Prostate gland (tissue), 2 donors: ENCODE data around the gene ZNF157. TPM values are rescaled to one million over a fixed set of nuclear protein-coding genes. Genes with fewer than 3 reads are reported as not detected.

Source experiments
- DNase-seq: peaks from one replicate; pipeline ENCODE4 v3.0.0-alpha.2; 2019; ENCODE audit warnings: low spot score
- H3K27ac ChIP-seq, 2 donors: fragments of 200-600 bp; sonication (generic); 2 replicates each; pipeline ENCODE4 v1.5.1; 2017 to 2019
- H3K27me3 ChIP-seq: fragments of 200-600 bp; sonication (generic); replicated peaks from 2 replicates; pipeline ENCODE4 v1.5.1; 2019; ENCODE audit not compliant: insufficient read depth
- H3K36me3 ChIP-seq, 2 donors: fragments of 200-600 bp; sonication (generic); 1 replicate in 1 of 2; 2 replicates in 1 of 2; pipeline versions ENCODE4 v1.5.1 to v1.8.1; 2017 to 2019
- H3K4me1 ChIP-seq: fragments of 200-600 bp; sonication (generic); replicated peaks from 2 replicates; pipeline ENCODE4 v1.5.1; 2019
- H3K4me3 ChIP-seq, 2 donors: fragments of 200-600 bp; sonication (generic); 2 replicates each; pipeline ENCODE4 v1.5.1; 2017 to 2019
- H3K9me3 ChIP-seq: fragments of 200-600 bp; sonication (generic); 2 replicates; pipeline ENCODE4 v1.5.1; 2017
- CTCF ChIP-seq, 4 experiments: fragments of 200-600 bp in 2 of 4; fragments of 450-650 bp in 2 of 4; sonication (generic) in 2 of 4; IDR thresholded peaks; 1 replicate in 3 of 4; 2 replicates in 1 of 4; pipeline ENCODE4 v1.5.1; 2016 to 2019; ENCODE audit warnings: antibody characterized with exemption in 4 of 4, mild to moderate bottlenecking in 2 of 4, moderate library complexity in 2 of 4
- POLR2A ChIP-seq: fragments of 450-650 bp; IDR thresholded peaks from one replicate; pipeline ENCODE4 v1.6.1; 2016; ENCODE audit warnings: antibody characterized with exemption, mild to moderate bottlenecking
- POLR2AphosphoS5 ChIP-seq: sonication (generic); formaldehyde crosslinking; IDR thresholded peaks from one replicate; pipeline ENCODE4 v1.6.1; 2017; ENCODE audit warnings: antibody characterized with exemption
- WGBS: methylation state at CpG from one replicate; pipeline ENCODE4 v1.1.5; 2018; 5-methylcytosine and 5-hydroxymethylcytosine counted together
- intact Hi-C: fragments of 100-400 bp; cut with DNase I; formaldehyde crosslinking; loops from one replicate; pipeline ENCODE4 v1.14.2; 2022
- total RNA-seq, 2 donors: library from RNA; depleted of rRNA; stranded (reverse); fragments of >200 nt; gene quantifications; one replicate each; pipeline ENCODE4 v1.1.0, GENCODE V29; 2016

Gene ZNF157
- total RNA-seq, 2 donors from 2014 or later: 0.32 to 1.4 TPM

GRCh38 chrX:47390780-47391179 is 20.4 kb downstream of the ZNF157 start:
- Histone ChIP-seq H3K9me3 (no peaks in the 10 kb centered on the region), H3K27me3 (no peaks in the 10 kb centered on the region), H3K4me3 (no peak overlapping the region), H3K27ac (no peak overlapping the region), H3K36me3 (no peaks in the 10 kb centered on the region), H3K4me1 (no peaks in the 10 kb centered on the region)
- intact Hi-C loops: no loop called here
- no peak for DNase-seq
- no peak for TF ChIP-seq POLR2AphosphoS5
- TF ChIP-seq POLR2A: no peak
- no peak for TF ChIP-seq CTCF (IDR thresholded peaks at IDR 0.05)
- WGBS: 30% methylated on average over 1 of the region's 1 CpG

- no peaks in the 10 kb centered on the region for H3K4me1 ChIP-seq
Measured at GRCh38 chrX:47413179-47413594, 42.8 kb downstream of the ZNF157 start.

GRCh38 chrX:47420265-47420664 is 49.9 kb downstream of the ZNF157 start:
- intact Hi-C loops: no loop called here
- Histone ChIP-seq H3K36me3 (no peaks in the 10 kb centered on the region), H3K27me3 (no peaks in the 10 kb centered on the region), H3K4me3 (no peak overlapping the region), H3K27ac (no peak overlapping the region), H3K9me3 (no peaks in the 10 kb centered on the region), H3K4me1 (no peaks in the 10 kb centered on the region)
- TF ChIP-seq CTCF (IDR thresholded peaks at IDR 0.05) (no peak), POLR2A (no peak), POLR2AphosphoS5 (no peak)
- no peak for DNase-seq
- 89% methylated on average over 4 of the region's 4 CpGs for WGBS

More at GRCh38 chrX:47413179-47413594, 42.8 kb downstream of the ZNF157 start:
- Histone ChIP-seq H3K27me3 (no peaks in the 10 kb centered on the region), H3K36me3 (no peaks in the 10 kb centered on the region), H3K4me3 (no peak overlapping the region), H3K27ac (no peak overlapping the region), H3K9me3 (no peaks in the 10 kb centered on the region)
- no peak for DNase-seq
- WGBS: 97% methylated on average over 8 of the region's 8 CpGs
- intact Hi-C loops: no loop called here
- TF ChIP-seq POLR2AphosphoS5 (no peak), POLR2A (no peak)

GRCh38 chrX:47420962-47421361 is 50.6 kb downstream of the ZNF157 start:
- H3K36me3 ChIP-seq: no peaks in the 10 kb centered on the region

GRCh38 chrX:47422444-47422843 is 52.1 kb downstream of the ZNF157 start:
- DNase-seq: no peak
- no peak overlapping the region for H3K4me3 ChIP-seq
- H3K4me1 ChIP-seq: no peaks in the 10 kb centered on the region
- no peak for TF ChIP-seq POLR2A
- TF ChIP-seq POLR2AphosphoS5: no peak
- TF ChIP-seq CTCF (IDR thresholded peaks at IDR 0.05): no peak
- no peaks in the 10 kb centered on the region for H3K9me3 ChIP-seq
- intact Hi-C loops: no loop called here
- no peak overlapping the region for H3K27ac ChIP-seq
- 76% methylated on average over 2 of the region's 2 CpGs for WGBS
- no peaks in the 10 kb centered on the region for H3K27me3 ChIP-seq
- no peaks in the 10 kb centered on the region for H3K36me3 ChIP-seq

More at GRCh38 chrX:47420962-47421361, 50.6 kb downstream of the ZNF157 start:
- Histone ChIP-seq H3K4me3 (no peak overlapping the region), H3K27ac (no peak overlapping the region), H3K4me1 (no peaks in the 10 kb centered on the region), H3K27me3 (no peaks in the 10 kb centered on the region), H3K9me3 (no peaks in the 10 kb centered on the region)
- WGBS: 44% methylated on average over 5 of the region's 5 CpGs
- intact Hi-C loops: no loop called here
- TF ChIP-seq POLR2AphosphoS5 (no peak), CTCF (IDR thresholded peaks at IDR 0.05) (no peak), POLR2A (no peak)
- DNase-seq: no peak
